Stomach smooth muscle (tissue), 2 donors: ENCODE results near the gene KCNH8.

Experiments used
- H3K27ac ChIP-seq: one replicate; pipeline ENCODE4 v1.7.0; 2013; ENCODE audit warnings: mild to moderate bottlenecking, low read length, inconsistent platforms
- H3K27me3 ChIP-seq, 2 donors: one replicate each; pipeline ENCODE4 v1.7.0; 2013; ENCODE audit warnings: low read length in 2 of 2; ENCODE audit not compliant: insufficient read depth in 2 of 2, control insufficient read depth in 1 of 2
- H3K36me3 ChIP-seq, 2 donors: one replicate each; pipeline ENCODE4 v1.7.0; 2013; ENCODE audit warnings: low read length in 2 of 2; ENCODE audit not compliant: control insufficient read depth in 2 of 2, insufficient read depth in 2 of 2
- H3K4me1 ChIP-seq: one replicate; pipeline ENCODE4 v1.7.0; 2013; ENCODE audit warnings: low read length; ENCODE audit not compliant: control insufficient read depth, insufficient read depth
- H3K4me3 ChIP-seq, 2 donors: one replicate each; pipeline ENCODE4 v1.7.0; 2013; ENCODE audit warnings: low read length in 2 of 2
- H3K9ac ChIP-seq, 2 donors: one replicate each; pipeline ENCODE4 v1.7.0; 2013; ENCODE audit warnings: low read length in 2 of 2, mild to moderate bottlenecking in 1 of 2
- H3K9me3 ChIP-seq, 2 donors: one replicate each; pipeline ENCODE4 v1.7.0; 2013; ENCODE audit warnings: low read length in 2 of 2; ENCODE audit not compliant: control insufficient read depth in 2 of 2
- donor health status: healthy.
- donor health status: Pancreatic carcinoma.

KCNH8 gene

DNA sequence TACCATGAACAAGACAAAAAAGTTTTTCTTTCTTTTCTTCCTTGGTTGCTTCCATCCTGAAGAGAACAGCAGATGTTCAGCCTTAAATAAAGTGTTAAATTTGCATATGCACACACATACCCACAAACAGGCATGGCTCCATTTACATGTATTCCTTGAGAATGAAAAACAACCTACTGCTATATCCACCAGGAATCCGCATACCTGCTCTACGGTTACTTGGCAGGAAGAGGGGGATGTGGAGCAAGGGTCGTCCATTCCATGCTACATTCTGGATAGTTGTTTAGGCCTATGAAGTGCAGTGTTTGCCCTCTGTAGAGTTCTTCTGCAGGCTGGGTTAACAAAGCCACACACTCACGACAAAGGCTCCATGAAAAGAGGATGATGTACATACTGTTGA, 322.8 kb downstream of the KCNH8 start:
- Histone ChIP-seq H3K27ac (no peak overlapping the region), H3K9ac (no peak overlapping the region), H3K4me3 (no peak overlapping the region), H3K36me3 (no peaks in the 10 kb centered on the region), H3K4me1 (no peaks in the 10 kb centered on the region), H3K27me3 (no peaks in the 10 kb centered on the region), H3K9me3 (no peaks in the 10 kb centered on the region)

GRCh38 chr3:19473971-19474580, 325.8 kb downstream of the KCNH8 start:
- H3K9ac ChIP-seq: no peak overlapping the region
- no peak overlapping the region for H3K4me3 ChIP-seq
- H3K27me3 ChIP-seq: no peaks in the 10 kb centered on the region
- no peaks in the 10 kb centered on the region for H3K9me3 ChIP-seq
- H3K36me3 ChIP-seq: no peaks in the 10 kb centered on the region
- no peak overlapping the region for H3K27ac ChIP-seq
- H3K4me1 ChIP-seq: no peaks in the 10 kb centered on the region

DNA sequence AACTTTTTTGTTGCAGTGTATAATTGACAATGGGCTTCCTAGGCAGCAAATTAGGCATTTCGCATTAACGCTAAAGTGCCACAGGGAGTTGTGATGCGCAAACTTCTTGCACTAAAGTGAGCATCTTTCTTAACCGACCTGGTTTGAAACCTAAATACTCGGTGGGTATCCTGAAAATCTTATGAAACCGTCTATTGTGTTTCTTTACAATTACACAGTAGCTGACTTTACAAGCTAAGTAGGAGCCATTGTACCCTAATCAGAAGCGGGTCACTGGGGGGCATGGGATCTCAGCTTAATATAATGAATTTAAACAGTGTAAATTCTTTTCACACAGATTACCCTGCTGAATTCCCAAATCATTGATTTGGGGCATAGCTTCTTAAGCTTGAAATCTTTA, 328.0 kb downstream of the KCNH8 start:
- H3K36me3 ChIP-seq: no peaks in the 10 kb centered on the region
- no peak overlapping the region for H3K9ac ChIP-seq
- H3K4me1 ChIP-seq: no peaks in the 10 kb centered on the region
- H3K27ac ChIP-seq: no peak overlapping the region
- H3K4me3 ChIP-seq: no peak overlapping the region
- H3K9me3 ChIP-seq: no peaks in the 10 kb centered on the region
- no peaks in the 10 kb centered on the region for H3K27me3 ChIP-seq

DNA sequence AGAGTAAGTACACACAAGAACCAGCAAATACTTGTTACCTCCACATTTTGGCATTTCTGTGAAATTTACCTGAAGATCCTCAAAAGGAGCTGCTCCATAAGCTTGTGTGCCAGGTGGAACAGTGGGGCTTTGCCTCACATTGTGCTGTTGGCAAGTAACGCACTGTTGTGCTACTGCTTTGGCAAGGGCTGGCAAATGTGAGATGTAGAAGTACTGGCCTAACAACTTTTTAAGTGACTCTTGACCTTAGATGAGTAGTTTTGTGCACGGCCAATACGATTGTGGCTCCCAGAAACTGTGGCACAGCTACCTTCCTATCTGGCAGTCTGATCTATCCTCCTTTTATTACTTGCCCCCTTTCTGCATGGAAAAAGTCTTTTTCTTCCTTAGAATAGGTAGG, 337.0 kb downstream of the KCNH8 start:
- no peaks in the 10 kb centered on the region for H3K9me3 ChIP-seq
- H3K4me1 ChIP-seq: no peaks in the 10 kb centered on the region
- H3K36me3 ChIP-seq: no peaks in the 10 kb centered on the region
- H3K27ac ChIP-seq: no peak overlapping the region
- no peak overlapping the region for H3K4me3 ChIP-seq
- H3K27me3 ChIP-seq: no peaks in the 10 kb centered on the region
- no peak overlapping the region for H3K9ac ChIP-seq

DNA sequence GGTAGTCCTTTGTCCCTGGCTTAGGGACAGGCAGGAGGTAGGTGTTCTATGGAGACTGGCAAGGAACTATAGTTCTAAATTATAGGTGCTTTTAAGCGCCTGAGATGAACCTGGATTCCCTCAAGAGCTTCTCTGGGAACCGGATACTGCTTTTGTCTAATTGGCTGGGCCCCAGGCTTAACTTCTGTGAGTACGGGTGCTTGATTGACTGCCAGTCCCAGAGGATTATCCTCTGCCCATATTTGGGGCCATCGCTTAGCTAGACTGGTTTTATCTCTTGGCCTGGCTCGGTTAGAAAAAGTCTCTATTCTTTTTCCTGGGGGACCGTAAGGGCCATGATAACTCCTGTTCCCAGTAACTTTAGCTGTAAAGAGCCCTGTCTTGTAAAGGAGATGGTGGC, 339.1 kb downstream of the KCNH8 start:
- no peak overlapping the region for H3K27ac ChIP-seq
- no peaks in the 10 kb centered on the region for H3K9me3 ChIP-seq
- H3K4me1 ChIP-seq: no peaks in the 10 kb centered on the region
- no peak overlapping the region for H3K9ac ChIP-seq
- H3K36me3 ChIP-seq: no peaks in the 10 kb centered on the region
- no peak overlapping the region for H3K4me3 ChIP-seq
- no peaks in the 10 kb centered on the region for H3K27me3 ChIP-seq

- Histone ChIP-seq H3K9ac (no peak overlapping the region), H3K27me3 (no peaks in the 10 kb centered on the region), H3K4me1 (no peaks in the 10 kb centered on the region), H3K36me3 (no peaks in the 10 kb centered on the region), H3K9me3 (no peaks in the 10 kb centered on the region), H3K27ac (no peak overlapping the region), H3K4me3 (no peak overlapping the region)
Observed at GRCh38 chr3:19488939-19489338, 340.6 kb downstream of the KCNH8 start.

GRCh38 chr3:19489936-19490335, 341.6 kb downstream of the KCNH8 start:
- Histone ChIP-seq H3K27ac (no peak overlapping the region), H3K9me3 (no peaks in the 10 kb centered on the region), H3K4me1 (no peaks in the 10 kb centered on the region), H3K4me3 (no peak overlapping the region), H3K36me3 (no peaks in the 10 kb centered on the region), H3K27me3 (no peaks in the 10 kb centered on the region), H3K9ac (no peak overlapping the region)

- Histone ChIP-seq H3K27me3 (no peaks in the 10 kb centered on the region), H3K4me3 (no peak overlapping the region), H3K4me1 (no peaks in the 10 kb centered on the region), H3K27ac (no peak overlapping the region), H3K9ac (no peak overlapping the region), H3K36me3 (no peaks in the 10 kb centered on the region), H3K9me3 (no peaks in the 10 kb centered on the region)
Observed at GRCh38 chr3:19506171-19506570, 357.9 kb downstream of the KCNH8 start.

DNA sequence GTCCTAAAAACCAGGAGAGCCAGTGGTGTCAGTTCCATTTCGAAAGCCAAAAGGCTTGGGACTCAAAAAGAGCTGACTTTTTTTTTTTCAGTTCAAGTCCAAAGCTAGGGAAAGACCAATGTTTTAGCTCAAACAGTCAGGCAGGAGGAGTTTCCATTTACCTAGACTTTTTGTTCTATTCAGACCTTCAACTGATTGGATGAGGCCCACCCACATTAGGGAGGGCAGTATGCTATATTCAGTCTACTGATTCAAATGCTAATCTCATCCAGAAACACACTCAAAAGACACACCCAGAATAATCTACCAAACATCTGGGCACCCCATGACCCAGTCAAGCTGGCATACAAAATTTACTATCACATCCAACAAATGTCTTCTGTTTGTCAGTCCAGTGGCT, 374.0 kb downstream of the KCNH8 start:
- Histone ChIP-seq H3K9me3 (no peaks in the 10 kb centered on the region), H3K27me3 (no peaks in the 10 kb centered on the region), H3K4me1 (no peaks in the 10 kb centered on the region), H3K36me3 (no peaks in the 10 kb centered on the region), H3K4me3 (no peak overlapping the region), H3K9ac (no peak overlapping the region), H3K27ac (no peak overlapping the region)

DNA sequence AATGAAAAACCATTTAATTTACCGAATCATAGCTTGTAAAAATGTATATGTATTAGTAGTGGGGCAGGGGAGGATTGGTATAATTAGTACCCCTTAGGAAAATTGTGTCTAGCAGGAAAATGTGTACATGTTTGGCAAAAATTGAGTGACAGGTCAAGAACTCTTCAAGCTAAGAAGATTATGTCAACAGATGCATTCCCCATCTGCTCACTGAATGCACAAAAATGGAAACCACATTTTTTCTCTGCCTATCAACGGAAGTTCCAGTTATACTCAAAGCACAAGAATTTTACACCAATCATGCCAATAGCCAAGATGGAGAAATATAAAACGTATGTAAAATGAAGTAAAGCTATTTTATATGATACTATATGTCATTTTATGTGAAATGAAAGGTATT, 377.8 kb downstream of the KCNH8 start:
- no peaks in the 10 kb centered on the region for H3K4me1 ChIP-seq
- no peaks in the 10 kb centered on the region for H3K36me3 ChIP-seq
- H3K27ac ChIP-seq: no peak overlapping the region
- H3K9me3 ChIP-seq: no peaks in the 10 kb centered on the region
- H3K9ac ChIP-seq: no peak overlapping the region
- no peaks in the 10 kb centered on the region for H3K27me3 ChIP-seq
- H3K4me3 ChIP-seq: no peak overlapping the region

DNA sequence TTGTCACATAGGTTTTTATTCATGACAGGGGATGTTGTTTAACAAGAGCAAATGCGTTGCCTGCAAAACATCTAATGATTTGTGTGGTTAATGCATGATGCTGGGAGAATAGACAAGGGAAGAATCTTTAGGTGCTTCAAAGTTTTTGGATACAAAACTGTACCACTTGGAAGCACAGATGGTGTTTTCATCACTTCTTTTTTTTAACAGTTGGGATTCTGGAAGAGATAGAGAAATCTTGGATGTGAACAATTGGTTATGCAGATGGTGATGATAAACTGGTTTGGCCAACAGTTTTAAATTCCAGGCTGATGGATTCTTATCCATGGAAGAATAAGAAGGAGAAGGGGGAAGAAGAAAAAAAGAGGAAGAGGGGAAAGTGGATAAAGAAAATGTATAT, 379.4 kb downstream of the KCNH8 start:
- no peak overlapping the region for H3K27ac ChIP-seq
- H3K9ac ChIP-seq: no peak overlapping the region
- H3K9me3 ChIP-seq: no peaks in the 10 kb centered on the region
- H3K4me1 ChIP-seq: no peaks in the 10 kb centered on the region
- no peaks in the 10 kb centered on the region for H3K27me3 ChIP-seq
- no peak overlapping the region for H3K4me3 ChIP-seq
- no peaks in the 10 kb centered on the region for H3K36me3 ChIP-seq
